Liver (tissue), 3 donors: ENCODE measurements around the gene LYSMD2.

Source experiments
- CTCF ChIP-seq: fragments of 150-350 bp; IDR thresholded peaks from 2 replicates; pipeline ENCODE4 v1.5.1; 2017; ENCODE audit warnings: improper control_type of control experiment, low read depth, low read length; ENCODE audit not compliant: missing input control
- HNF4A ChIP-seq, 2 donors: conservative IDR thresholded peaks; 2 replicates each; pipeline ENCODE4 v1.6.1; 2016; ENCODE audit warnings: antibody characterized with exemption in 2 of 2, mild to moderate bottlenecking in 2 of 2
- JUND ChIP-seq, 2 donors: IDR thresholded peaks; 2 replicates each; pipeline ENCODE4 v1.6.1; 2016; ENCODE audit warnings: antibody characterized with exemption in 2 of 2
- MAX ChIP-seq: IDR thresholded peaks from 2 replicates; pipeline ENCODE4 v1.6.1; 2016; ENCODE audit warnings: antibody characterized with exemption
- RAD21 ChIP-seq, 2 donors: IDR thresholded peaks; 2 replicates each; pipeline ENCODE4 v1.6.1; 2016; ENCODE audit warnings: antibody characterized with exemption in 2 of 2, mild to moderate bottlenecking in 2 of 2
- REST ChIP-seq: IDR thresholded peaks from 2 replicates; pipeline ENCODE4 v1.6.1; 2016; ENCODE audit warnings: antibody characterized with exemption, mild to moderate bottlenecking
- RXRA ChIP-seq, 2 donors: IDR thresholded peaks; 2 replicates each; pipeline ENCODE4 v1.6.1; 2017 to 2018; ENCODE audit warnings: antibody characterized with exemption in 2 of 2, mild to moderate bottlenecking in 1 of 2
- ZBTB33 ChIP-seq: IDR thresholded peaks from 2 replicates; pipeline ENCODE4 v1.6.1; 2016; ENCODE audit warnings: antibody characterized with exemption
- donor health status: healthy.
- donor health status: healthy.

- no peak for TF ChIP-seq CTCF
- TF ChIP-seq MAX = no peak
- TF ChIP-seq RAD21 (IDR thresholded peaks at IDR 0.05) = no peak
- TF ChIP-seq JUND (IDR thresholded peaks at IDR 0.05) = no peak
- no peak for TF ChIP-seq HNF4A (conservative IDR thresholded peaks at IDR 0.05)
- no peak for TF ChIP-seq ZBTB33
- TF ChIP-seq RXRA (IDR thresholded peaks at IDR 0.05) = no peak
- no peak for TF ChIP-seq REST
Measured at GRCh38 chr15:51780636-51781035, 43.2 kb upstream of the LYSMD2 start.
